ENCODE measurements around the gene KIRREL1. TPM values are rescaled to one million over a fixed set of nuclear protein-coding genes. Genes with fewer than 3 reads are reported as not detected.
A peak's percentile ranks its signal among the peaks of the same experiment; 100 is the strongest.

KIRREL1 gene
- total RNA-seq, 1 donor from 2014 or later = 2.2 TPM

DNA sequence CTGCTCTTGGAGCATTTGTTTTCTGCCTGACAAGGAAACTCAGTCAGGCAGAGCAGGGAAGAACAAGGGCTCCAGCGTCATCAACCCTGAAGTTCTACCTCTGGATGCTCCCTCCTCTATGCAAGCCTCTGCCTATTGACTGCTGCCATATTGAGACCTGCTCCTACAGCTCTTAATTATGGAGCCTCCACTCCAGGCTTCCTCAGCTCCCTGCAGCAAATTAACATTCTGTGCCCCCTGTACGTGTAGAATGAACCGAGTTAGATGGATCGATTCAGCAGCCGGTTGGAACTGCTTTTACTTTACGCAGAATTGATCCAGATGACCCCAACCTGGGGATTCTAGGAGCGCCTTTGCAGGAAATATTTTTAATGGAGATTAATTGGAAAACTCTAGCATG is 68.7 kb downstream of the KIRREL1 start:
- ATAC-seq = no peak
- DNase-seq (ENCODE audit: low spot score) = no peak

DNA sequence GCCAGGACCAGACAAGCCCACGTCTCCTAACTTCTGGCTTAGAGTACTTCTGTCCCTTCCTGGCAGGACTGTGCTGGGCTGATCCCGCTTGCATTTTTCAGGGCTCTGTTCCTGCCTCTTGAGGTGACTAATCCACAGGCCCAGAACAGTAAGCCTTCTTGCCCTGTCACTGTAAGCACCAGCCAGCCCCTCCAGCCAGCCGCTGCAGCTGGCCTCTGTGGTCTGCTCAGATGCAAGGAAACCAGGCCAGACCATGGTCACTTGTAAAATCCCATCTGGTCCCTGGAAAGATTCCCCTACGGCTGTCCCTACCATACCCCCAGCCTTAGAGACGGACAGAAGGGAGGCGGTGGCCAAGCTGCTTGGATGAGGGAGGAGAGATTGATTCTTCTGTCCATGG is 74.2 kb downstream of the KIRREL1 start:
- no peak for DNase-seq (ENCODE audit: low spot score)
- ATAC-seq = no peak

DNA sequence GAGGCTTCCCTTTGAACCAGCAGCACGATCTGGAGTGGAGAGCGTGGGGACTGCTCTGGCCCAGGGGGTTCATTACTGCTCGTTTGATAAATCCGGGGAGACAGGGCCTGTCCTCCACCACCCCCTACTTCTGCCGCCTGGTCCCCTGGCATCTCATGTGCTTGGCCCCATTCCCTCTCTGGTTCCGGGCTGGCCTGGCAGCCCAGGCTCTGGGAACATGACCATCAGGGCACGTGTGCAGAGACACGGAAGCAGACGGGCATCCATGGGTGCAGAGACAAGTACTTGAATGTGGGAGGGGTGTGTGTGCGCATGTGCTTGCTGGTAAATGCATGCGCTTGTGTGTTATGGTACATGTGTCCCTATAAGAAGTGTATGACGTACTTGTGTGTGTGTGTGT is 75.5 kb downstream of the KIRREL1 start:
- DNase-seq (ENCODE audit: low spot score) (no peak), ATAC-seq (no peak)

DNA sequence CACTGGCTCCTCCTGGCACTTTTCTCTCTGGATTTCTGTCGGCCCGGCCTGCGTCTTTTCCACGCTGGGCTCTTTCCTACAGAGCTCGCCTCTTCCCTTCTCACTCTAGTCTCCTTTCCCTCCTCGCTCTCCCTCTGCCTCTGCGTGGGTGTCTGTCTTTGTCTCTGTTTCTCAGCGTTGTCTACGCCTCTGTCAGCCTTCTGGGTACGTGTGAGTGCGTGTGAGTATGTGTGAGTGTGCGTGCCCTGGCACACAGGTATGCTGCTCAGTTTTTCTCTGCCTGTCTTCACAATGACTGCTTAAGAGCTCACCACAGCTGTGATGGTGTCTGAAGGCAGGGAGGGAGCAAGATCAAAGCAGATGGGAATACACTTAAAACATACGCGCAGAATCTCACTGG is 77.7 kb downstream of the KIRREL1 start:
- DNase-seq (ENCODE audit: low spot score) (no peak), ATAC-seq (no peak)

DNA sequence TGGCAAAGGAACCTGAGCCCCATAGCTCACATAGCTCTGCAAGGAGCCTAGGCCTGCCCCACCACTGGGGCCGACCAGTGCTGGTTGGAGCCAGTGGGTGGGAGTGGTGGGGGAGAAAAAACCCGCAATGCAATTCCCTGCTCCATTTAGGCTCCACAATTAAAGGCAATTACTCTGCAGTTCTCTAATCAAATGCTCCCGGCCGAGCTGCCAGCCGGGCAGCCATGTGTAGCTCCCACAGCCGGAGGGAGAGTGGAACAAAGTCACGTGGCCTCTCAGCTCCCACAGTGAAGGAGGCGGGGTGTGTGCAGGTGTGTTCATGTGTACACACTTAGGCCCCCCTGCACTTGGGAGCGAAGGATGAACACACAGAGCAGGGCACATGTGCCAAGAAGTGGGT is 81.6 kb downstream of the KIRREL1 start:
- ATAC-seq = no peak
- no peak for DNase-seq (ENCODE audit: low spot score)

DNA sequence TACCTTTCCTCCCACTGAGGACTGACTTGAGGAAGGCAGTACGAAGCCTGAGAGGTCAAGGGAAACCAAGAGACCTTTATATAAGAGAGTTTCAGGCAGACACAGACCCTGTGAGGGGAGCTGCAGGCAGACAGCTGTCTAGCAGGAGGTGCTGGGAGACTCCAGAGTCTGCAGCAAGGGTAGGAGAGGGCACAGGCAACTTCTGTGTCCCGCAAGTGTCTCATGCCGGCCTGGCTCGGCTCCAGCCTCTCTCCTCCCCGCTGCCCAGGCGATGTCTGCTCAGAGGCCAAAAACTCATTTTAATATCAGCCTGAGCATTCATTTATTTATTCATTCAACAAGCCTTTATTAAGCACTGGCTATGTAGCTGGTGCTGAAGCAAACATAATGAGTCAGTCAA is 83.0 kb downstream of the KIRREL1 start:
- DNase-seq (ENCODE audit: low spot score) = no peak
- ATAC-seq = no peak

DNA sequence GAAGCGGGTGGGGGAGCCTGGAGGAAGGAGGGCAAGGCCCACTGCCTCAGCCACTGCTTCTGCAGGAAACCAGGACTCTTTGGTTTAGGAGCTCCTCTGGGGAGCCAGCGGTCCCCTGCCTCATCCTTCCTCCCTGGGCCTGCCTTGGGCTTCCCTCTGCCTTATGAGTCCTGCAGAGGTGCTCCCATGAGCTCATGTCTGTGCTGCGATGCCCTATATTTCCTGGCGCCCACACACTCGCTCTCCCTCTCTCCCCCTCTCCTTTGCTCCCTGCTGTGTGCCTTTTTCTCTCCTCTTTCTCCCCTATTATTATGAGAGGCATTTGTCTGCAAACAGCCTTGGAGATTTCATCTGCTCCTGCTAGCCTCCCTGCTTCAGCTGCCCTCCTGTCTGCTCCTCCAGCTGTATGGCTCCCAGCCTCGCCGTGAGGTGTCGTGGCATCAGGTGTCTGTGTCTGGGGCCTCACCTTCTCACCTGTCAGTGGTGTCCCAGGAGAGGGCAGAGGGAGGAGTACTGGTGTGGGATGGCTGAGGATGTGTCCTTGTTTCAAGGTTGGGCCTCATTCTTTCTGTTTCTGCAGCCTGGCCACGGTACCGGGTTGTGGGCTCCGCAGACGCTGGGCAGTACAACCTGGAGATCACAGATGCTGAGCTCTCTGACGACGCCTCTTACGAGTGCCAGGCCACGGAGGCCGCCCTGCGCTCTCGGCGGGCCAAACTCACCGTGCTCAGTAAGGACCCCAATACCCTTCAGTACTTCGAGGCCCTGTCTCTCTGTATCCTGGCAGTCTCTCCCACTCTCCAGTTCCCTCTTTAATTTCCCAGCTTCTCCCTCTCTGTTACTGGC is 84.2 kb downstream of the KIRREL1 start:
- no peak for ATAC-seq
- DNase-seq (ENCODE audit: low spot score) = no peak

DNA sequence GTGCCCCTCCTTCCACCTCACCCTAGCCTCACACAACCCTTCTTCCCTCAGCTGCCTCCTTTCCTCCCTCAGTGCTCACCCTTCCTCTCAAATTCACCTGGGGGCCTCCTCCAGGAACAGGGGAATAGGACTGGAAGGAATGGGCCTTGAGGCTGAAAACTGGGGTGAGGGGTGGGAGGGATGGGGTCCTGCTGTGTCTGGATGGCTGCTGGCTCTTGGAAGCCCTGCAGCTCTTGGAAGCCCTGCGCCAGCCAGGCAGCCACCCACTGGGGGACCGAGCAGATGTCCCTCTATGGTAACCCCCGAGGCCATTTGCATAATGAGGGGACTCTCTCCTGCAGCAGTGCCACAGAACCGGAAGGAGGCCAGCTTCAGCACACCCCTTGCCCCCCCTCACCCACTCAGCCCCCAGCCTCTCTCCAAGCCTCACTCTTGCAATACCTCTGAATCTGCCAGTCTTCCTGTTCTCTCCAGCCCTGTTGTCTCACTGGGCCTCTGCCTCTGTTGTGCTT is 85.2 kb downstream of the KIRREL1 start:
- ATAC-seq (no peak), DNase-seq (ENCODE audit: low spot score) (no peak)

DNA sequence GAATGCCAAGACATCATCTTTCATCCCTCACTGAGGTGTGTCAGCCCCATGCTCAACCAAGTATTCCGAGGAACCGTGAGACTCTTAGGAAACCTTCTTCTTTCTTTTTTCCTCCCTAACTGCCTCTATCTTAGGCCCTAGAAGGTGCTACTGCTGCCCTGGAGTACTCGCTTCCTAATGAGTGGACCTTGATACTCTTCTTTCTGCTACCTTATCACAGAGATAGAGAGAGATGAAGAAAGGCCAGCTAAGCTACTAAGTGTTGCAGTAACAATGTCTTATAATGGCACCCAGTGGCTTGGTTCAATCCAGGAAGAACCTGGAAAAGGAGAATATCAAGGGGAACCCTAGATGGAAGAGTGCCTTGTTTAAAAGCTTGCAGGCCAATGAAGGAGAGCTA is 86.6 kb downstream of the KIRREL1 start:
- DNase-seq (ENCODE audit: low spot score) = no peak
- no peak for ATAC-seq

DNA sequence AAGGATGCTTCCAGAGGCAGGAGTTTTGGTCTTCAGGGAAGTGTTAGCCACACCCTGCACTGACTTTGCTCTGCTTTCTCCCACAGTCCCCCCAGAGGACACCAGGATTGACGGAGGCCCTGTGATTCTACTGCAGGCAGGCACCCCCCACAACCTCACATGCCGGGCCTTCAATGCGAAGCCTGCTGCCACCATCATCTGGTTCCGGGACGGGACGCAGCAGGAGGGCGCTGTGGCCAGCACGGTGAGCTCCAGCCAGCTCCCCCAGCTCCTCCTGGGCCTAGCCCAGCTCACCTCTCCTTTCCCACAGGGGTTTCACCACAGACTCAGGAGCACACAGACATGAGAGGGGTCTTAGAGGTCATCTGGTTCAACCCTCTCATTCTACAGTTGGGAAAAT is 90.9 kb downstream of the KIRREL1 start:
- ATAC-seq (no peak), DNase-seq (ENCODE audit: low spot score) (no peak)

DNA sequence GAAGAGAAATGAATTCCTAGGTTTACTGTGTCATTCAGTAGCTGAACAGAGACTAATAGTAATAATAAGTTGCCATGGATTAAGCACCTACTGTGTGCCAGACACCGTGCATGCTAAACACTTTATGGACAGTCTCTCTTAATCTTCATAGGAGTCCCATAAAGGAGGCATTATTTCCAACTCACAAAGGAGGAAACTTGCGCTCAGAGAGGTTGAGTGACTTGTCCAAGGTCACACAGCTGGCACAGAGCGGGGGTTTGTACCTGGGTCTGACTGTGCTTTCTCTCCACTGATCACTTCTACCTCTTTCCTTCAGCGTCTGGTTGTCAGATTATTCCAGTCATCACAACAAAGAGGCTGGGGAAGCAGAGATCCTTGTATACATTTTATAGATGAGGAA is 91.3 kb downstream of the KIRREL1 start:
- ATAC-seq = no peak

DNA sequence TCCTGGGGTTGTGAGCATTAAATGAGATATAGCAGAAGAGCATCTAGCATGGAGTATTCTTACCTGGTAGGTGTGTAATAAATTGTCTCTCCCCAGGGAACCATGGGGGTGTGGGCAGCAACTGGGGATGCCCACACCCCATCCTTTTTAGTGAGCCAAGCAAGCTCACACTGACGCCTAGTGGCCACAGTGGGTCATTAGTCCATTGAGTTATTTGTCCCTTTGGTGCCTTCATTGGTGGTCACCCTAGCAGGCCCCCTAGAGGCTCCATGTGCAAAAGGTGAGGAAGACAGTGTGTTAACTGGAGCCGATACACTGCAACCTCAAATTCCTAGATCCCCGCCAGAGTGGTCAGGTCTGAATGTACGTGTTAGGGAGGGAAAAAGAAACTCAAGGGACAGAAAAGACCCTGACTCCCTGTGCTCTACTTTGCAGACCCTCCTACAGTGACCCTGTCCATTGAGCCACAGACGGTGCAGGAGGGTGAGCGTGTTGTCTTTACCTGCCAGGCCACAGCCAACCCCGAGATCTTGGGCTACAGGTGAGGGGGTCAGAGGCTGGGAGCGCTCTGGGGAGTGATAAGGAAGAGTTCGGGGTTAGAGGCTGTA is 94.0 kb downstream of the KIRREL1 start:
- no peak for DNase-seq (ENCODE audit: low spot score)
- peak; percentile 88 for ATAC-seq

More for the DNA sequence above, 91.3 kb downstream of the KIRREL1 start:
- DNase-seq (ENCODE audit: low spot score) = no peak

DNA sequence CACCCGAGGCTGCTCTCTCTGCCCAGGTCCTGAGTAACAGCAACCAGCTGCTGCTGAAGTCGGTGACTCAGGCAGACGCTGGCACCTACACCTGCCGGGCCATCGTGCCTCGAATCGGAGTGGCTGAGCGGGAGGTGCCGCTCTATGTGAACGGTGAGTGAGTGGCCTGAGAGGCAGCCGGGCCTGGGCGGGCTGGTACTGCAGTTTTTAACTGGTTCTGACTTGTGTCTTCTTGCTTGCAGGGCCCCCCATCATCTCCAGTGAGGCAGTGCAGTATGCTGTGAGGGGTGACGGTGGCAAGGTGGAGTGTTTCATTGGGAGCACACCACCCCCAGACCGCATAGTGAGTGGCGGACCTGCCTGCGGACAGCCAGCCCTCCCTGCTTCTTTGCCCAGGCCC is 96.0 kb downstream of the KIRREL1 start:
- no peak for ATAC-seq
- no peak for DNase-seq (ENCODE audit: low spot score)

DNA sequence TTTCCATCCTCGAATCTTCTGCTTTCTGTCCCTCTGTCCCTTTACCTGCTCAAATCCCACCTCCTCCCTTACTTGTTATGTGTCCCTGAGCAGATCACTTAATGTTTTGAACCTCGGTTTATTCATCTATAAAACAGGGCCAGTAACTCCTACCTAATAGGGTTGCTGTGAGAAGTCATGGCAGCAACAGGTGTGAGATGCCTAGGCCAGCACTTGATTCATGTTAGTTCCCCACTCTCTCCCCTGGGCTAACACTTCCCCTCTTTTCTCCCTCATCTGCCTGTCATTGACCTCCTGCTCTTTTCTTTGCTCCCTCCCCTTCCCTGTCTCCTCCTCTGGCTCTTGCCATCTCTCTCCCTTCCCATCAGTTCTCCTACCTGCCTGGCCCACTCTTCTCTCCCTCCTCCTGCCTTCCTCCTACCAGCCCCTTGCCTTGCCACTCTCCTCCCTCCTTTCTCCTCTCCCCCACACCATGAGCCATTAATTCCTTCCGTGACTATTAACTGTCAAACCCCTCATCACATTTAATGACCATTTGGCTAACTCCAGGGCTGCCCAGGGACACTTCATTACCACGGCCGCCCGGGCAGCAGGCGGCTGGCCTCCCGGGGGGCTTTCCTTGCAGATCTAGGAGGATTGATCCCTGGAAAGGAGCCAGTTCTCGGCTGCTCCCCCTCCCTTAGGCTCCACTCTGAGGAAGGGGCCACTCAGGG is 96.6 kb downstream of the KIRREL1 start:
- no peak for ATAC-seq
- no peak for DNase-seq (ENCODE audit: low spot score)

DNA sequence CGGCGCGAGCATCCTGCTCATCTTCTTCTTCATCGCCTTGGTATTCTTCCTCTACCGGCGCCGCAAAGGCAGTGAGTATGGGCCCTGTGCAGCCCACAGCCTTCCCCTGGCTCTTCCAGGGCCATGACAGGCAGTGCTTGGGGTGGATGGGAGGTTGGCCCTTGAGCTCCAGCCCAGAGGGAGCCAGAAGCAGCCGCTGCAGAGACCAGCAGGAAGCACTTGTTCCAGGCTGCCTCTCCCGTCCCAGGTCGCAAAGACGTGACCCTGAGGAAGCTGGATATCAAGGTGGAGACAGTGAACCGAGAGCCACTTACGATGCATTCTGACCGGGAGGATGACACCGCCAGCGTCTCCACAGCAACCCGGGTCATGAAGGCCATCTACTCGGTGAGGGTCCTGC is 99.9 kb downstream of the KIRREL1 start:
- no peak for ATAC-seq
- DNase-seq (ENCODE audit: low spot score) = no peak

DNA sequence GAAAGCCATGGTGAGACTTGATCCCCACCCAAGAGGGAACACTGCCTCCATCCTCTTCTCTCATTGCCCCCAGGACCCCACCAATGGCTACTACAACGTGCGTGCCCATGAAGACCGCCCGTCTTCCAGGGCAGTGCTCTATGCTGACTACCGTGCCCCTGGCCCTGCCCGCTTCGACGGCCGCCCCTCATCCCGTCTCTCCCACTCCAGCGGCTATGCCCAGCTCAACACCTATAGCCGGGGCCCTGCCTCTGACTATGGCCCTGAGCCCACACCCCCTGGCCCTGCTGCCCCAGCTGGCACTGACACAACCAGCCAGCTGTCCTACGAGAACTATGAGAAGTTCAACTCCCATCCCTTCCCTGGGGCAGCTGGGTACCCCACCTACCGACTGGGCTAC is 101.1 kb downstream of the KIRREL1 start:
- DNase-seq (ENCODE audit: low spot score) (no peak), ATAC-seq (no peak)

DNA sequence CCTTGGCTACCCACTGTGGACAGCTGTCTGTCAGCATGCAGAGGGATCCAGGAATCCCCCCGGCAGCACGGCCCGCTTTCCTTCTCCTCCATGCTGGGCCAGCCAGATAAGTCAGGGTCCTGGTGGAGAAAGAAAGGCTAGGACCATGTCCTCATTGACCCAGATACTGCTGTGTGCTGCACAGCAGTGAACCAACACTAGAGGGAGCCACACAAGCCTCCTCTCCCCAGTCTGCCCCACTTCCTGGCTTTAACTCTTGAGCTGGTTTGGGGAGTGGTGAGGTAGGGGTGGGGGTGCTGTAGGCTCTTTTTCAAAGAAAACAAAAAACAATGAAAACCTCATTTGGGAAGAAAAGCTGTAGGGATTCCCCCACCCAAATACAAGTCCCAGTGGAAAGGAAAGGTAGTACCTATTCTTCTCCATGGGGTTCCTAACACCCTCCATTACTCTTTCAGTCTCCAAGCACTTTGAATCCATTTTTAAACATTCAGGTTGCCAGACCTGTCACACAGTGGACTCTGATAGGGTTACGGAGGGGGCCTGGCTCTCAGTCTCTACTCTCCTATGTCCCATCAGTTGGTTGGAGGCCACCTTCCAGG is 102.4 kb downstream of the KIRREL1 start:
- no peak for DNase-seq (ENCODE audit: low spot score)
- peak; percentile 71 for ATAC-seq

DNA sequence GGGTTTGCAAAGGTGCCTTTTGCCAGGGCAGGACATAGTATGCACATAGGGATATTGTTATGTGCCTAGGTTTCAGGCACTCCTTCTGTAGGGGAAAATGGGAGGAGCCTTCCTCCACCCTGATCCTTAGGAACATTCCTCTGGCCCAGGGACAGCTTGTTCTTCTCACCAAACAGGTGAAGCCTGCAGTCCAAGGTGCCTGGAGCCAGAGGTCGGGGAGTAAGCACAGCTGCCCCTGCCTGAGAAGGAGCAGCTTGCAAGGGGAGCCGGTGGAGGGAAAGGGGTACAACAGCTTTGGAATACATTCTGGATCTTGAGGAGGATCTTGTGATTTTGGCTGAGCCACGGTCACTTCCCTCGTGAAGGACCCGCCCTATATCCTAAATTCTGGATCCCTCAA is 104.8 kb downstream of the KIRREL1 start:
- DNase-seq (ENCODE audit: low spot score) (no peak), ATAC-seq (no peak)

DNA sequence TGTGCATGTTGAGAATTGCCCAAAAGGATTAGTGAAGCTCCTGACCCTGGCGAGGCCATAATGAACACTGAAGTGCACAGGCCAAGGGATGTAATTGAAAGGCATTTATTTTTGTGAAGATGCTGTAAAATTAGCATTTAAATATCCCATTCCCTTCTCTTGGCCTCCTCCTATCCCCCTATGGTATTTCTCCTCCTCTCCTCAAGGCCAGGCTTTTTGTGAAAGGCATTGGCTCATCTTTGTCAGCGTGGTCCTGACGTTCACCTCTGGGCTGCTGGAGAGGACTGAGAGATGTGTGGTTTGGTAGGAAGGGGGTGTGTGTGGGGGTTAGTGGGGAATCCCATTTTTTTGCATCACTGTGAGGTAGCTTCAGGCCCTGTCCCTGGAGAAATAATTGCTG is 105.7 kb downstream of the KIRREL1 start:
- DNase-seq (ENCODE audit: low spot score) (no peak), ATAC-seq (no peak)

DNA sequence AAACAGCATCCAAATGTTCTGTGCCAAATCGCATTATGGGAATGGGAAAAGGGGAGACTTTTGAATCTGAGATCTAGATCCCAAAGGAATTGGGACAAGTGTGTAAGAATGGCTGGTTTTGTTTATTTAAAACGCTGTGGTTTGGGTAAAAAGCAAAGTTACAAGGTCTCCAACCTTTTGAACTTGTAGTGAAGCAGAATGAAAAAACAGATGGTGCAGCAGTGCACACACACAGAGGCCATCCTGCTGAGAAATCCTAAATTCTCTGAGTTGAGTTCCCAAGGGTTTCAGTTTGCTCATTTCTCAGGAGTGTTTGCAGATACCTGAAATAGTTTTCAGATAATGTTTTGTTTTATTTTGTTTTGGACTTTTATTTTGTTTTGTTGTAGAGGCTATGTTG is 107.1 kb downstream of the KIRREL1 start:
- DNase-seq (ENCODE audit: low spot score) = no peak
- ATAC-seq = no peak

DNA sequence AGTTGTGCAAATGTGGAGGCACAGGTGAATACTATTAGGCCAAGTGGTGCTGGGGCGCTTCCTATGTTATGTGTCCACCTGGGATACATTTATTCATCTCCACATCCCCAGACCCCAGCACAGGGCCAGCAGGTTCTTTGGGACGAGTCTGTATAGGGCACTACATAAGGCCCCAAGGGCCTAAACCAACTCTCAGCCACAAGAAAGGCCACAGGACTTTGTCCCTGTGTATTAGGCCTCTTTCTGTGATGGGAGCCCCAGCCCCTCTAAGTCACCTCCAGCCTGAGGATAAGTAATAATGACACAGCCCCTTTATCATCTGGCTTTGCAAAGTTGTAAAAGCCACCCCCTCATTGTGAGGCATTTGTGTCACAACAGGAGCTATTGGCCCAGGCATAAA is 108.0 kb downstream of the KIRREL1 start:
- ATAC-seq = no peak
- DNase-seq (ENCODE audit: low spot score) = no peak

All from left lobe of liver (tissue), 2 donors.